GM19372 (cell line): ENCODE measurements around the gene NDUFB11.

Experiments
- ATAC-seq: cut with Tn5 transposase; IDR thresholded peaks from one replicate; pipeline ENCODE4 v1.9.1; 2021; ENCODE audit warnings: mild to moderate bottlenecking, low read depth, moderate library complexity; ENCODE audit not compliant: unreplicated experiment

Gene NDUFB11

DNA sequence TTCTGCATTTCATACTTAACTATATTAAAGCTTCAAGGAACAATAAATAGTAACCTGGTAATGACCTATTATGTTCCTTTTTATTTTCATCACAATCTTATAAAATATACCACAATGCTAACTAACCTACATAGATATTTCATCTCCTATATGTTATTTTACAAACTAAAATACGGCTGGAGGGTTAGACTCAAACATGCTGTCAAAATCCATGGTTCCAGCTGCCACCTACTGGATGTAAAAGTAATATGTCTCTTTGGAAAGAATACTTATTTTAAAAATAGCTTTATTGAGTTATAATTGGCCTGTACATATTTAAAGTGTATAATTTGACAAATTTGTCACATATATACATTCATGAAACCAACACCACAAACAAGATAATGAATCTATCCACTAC, 51.3 kb downstream of the NDUFB11 start:
- no peak for ATAC-seq
